Fibroblast of the aortic adventitia (primary cell): ENCODE measurements around the gene ANKRD36B. TPM values are rescaled to one million over a fixed set of nuclear protein-coding genes. Genes with fewer than 3 reads are reported as not detected.
"Not testable (repeated sequence)": the region's sequence is repeated elsewhere in the genome, so short reads cannot be mapped to it uniquely, and the experiment has no call there.

Experiments
- DNase-seq: peaks from one replicate; pipeline ENCODE4 v3.0.0-alpha.2; 2010; ENCODE audit warnings: low read depth
- H3K4me3 ChIP-seq: 2 replicates; pipeline ENCODE4 v1.5.1; 2011; ENCODE audit warnings: low read depth, mild to moderate bottlenecking, control low read depth, low read length, moderate library complexity
- CTCF ChIP-seq: IDR thresholded peaks from 2 replicates; pipeline ENCODE4 v1.5.1; 2011; ENCODE audit warnings: mild to moderate bottlenecking, low read length, control low read depth, inconsistent platforms; ENCODE audit not compliant: insufficient read depth
- total RNA-seq: library from RNA; depleted of rRNA; stranded (reverse); fragments of >200 nt; gene quantifications from 2 replicates; pipeline ENCODE4 v1.2.3, GENCODE V29; 2012; ENCODE audit warnings: low replicate concordance

Gene ANKRD36B
- total RNA-seq = 49.8 and 72.4 TPM in 2 replicates

GRCh38 chr2:97589598-97590510, at the start of gene ANKRD36B:
Gene ANKRD36B, minus strand, starts transcription at chr2:97589877. Its CDS starts 192 bp downstream, at chr2:97589685.
- DNase-seq = peak; percentile 67
- peak within 1 kb of the TSS; percentile 76 for H3K4me3 ChIP-seq

DNA sequence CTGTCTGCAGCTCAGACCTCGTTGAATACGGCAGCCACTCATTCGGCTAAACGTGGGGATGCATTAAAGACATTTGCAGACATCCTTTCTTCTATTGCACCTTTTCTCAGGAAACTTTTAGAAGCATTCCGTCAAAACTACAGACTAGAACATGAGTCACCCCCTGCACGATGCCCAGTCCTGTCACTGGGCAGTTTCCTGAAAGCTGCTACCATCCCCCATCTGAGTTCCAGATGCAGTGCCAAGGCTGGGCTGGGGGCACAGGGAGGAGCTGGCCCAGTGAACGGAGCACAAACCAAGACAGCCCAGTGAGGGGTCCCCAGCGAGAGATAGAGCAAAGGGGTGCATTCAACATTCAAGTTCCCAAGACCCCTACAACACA, 36.4 kb upstream of the ANKRD36B start:
- not testable (repeated sequence) for DNase-seq, H3K4me3 ChIP-seq

DNA sequence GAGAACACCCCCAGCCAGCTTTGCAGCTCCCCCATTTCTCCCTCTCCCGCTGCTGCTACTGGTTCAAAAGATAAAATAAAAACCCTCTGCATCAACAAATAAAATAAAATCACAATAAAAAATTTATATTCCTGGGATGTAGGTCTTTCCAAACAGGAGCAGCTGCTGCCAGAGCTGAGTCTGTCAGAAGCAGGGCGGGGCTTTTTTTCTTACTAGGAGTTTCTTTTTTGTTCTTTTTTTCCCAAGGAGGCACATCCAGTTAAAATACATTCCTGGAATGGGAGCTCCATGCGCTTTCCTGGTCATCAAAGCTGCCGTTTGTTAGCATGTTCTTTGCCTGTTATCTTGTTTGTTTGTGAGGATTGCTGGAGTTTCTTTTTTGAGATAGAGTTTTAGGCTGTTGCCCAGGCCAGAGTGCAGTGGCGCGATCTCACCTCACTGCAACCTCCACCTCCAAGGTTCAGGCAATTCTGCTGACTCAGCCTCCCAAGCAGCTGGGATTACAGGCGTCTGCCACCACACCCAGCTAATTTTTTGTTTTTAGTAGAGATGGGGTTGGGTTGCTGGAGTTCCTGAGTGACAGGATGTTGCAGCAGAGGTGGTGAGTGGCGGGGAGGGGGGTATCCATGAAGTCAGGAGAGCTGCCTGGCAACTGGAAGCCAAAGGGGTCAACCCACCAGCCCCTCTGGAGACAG, 35.8 kb upstream of the ANKRD36B start:
- DNase-seq, H3K4me3 ChIP-seq: not testable (repeated sequence)

DNA sequence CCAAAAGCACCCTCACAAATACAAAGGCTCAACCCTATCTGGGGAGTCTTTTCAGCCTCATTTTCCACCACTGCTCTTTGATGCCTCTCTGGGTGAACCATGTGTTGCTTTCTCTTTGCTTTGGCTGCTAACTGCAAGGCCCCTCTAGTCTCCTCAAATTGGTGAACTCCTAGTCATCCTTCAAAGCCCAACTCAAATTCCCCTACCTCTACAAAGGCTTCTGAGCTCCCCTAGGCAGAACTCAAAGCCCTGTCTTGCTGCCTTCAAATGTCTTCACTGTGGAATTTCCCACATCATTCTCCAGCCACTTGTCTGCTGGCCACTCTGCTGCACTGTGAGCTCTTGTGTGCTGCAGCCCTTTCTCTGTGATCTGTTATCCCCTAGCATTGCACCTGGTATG, 33.3 kb upstream of the ANKRD36B start:
- DNase-seq = not testable (repeated sequence)

DNA sequence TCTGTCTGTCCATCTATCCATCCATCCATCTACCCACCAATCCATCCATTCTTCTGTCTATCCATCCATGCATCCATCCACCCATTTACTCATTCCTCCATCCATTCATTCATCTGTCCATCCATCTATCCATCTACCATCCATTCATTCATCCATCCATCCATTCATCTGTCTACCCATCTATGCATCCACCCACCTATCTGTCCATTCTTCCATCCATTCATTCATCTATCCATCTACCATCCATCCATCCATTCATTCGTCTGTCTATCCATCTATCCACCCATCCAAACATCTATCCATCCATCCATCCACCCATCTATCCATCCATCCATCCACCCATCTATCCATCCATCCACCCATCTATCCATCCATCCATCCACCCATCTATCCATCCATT, 30.8 kb upstream of the ANKRD36B start:
- not testable (repeated sequence) for H3K4me3 ChIP-seq, DNase-seq

More for the DNA sequence above, 33.3 kb upstream of the ANKRD36B start:
- not testable (repeated sequence) for H3K4me3 ChIP-seq

DNA sequence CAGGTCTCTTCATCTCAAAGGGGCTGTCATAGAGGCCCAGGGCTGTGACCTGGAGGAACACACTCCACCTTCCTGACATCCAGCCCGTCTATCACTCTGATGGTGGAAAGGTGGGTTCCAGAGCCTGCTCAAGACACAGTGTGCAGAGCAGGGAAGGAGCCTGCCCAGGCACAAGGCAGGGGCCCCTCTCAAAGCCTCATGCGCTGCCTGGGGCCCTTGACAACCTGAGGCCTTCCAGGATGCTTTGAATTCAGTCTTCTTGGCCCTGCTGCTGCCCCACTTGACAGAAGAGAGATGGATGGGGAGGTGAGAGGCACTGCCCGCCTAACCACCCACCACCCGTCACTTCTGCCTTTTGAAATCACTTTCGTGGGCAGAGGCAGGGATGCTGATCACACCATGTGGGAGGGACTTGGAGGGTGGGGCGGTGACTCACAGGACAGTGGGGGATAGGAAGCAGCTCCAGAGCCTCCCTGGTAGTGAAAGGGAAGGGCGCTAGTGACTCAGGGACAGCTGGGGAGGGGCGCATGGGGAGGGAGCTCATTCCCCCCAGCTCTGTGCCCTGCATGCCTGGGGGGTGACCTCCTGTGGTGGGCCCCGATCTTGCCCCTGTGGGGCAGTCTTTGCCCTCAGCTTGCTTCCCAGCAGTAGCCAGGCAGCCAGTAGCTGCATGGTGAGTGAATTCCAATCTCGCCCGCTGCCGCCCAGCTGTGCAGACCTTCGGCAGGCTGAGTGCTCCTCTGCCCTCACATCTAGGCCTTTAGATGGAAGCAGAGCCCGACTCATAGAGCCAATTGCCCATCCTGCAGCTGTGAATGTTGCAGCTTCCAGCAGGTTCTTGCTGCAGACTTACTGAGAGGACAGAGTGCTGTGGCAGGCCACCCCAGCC, 29.5 kb upstream of the ANKRD36B start:
- DNase-seq, H3K4me3 ChIP-seq: not testable (repeated sequence)

DNA sequence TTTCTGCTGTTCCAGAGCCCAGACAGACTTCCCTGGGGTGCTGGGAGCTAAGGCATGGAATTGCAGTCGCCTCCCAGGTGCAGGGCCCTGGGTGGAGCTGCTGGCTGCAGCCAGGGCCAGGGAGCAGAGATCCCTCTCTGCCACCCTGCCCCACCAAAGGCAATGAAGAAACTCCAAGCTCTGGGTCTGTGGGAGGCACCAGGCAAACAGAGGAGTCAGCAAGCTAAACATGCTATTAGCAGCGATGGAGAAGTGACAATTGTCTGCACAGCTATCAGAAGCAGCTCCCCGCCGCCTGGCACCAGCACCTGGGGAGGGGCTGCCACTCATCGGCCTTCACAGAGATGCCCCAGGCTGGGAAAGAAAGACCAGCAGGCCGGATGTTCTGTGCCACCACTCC, 28.2 kb upstream of the ANKRD36B start:
- no peak overlapping the region for H3K4me3 ChIP-seq
- no peak for DNase-seq
- TF ChIP-seq CTCF = no peak

DNA sequence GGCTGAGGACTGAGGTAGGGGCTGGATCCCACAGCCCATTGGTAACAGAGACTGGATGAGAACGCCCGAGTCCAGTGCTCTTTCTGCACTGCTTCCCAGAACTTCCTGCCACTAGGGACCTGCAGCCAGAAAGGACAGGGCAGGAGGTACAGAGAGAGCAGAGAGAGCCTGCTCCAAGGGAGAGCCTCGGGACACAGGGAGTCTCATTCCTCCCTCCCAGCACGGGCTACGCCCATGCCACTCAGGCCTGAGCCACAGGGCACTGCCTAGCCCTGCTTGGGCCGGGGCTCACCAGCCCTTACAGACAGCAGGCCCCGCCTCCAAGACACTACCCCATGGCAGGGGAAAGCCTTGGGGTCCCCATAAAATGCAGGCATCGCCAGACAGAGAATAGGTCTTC, 26.1 kb upstream of the ANKRD36B start:
- not testable (repeated sequence) for DNase-seq, H3K4me3 ChIP-seq

DNA sequence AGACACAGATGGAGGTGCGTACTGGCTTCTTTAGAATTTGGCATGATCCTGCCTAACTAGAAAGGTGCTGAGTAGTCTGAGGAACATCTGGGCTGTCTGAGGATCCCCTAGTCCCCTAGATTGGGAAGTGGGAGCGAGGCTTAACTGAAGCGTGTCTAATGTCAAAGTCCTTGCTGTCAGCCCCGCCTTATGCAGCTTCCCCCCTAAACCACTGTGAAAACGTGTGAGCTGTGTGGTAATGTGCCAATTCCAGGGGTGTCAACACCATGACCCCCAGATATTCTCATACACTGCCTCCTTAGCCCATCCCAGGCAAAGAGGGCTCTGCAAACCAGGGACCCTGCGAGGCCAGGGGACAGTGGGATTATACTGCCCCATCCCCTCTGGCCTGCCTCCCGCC, 22.2 kb upstream of the ANKRD36B start:
- DNase-seq = not testable (repeated sequence)

DNA sequence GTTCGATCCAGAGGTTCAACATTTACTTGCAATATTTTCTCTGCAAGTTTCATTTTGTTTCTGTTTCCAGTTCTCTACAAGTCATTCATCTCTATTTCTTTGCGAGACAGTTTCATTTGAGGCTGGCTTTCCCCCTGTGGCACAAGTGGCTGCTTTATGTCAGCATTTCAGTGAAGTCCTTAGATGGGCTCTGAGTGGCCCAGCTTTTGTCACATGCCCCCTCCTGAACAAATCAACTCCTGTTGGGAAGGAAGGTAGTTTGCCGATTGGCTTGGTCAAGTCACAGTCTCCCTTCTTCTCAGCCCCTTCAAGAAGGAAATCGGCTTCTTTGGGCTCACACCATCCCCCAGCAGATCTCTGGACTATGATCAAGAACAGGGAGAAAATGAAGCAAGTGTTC, 19.1 kb upstream of the ANKRD36B start:
- not testable (repeated sequence) for H3K4me3 ChIP-seq, DNase-seq

More for the DNA sequence above, 22.2 kb upstream of the ANKRD36B start:
- H3K4me3 ChIP-seq = not testable (repeated sequence)

DNA sequence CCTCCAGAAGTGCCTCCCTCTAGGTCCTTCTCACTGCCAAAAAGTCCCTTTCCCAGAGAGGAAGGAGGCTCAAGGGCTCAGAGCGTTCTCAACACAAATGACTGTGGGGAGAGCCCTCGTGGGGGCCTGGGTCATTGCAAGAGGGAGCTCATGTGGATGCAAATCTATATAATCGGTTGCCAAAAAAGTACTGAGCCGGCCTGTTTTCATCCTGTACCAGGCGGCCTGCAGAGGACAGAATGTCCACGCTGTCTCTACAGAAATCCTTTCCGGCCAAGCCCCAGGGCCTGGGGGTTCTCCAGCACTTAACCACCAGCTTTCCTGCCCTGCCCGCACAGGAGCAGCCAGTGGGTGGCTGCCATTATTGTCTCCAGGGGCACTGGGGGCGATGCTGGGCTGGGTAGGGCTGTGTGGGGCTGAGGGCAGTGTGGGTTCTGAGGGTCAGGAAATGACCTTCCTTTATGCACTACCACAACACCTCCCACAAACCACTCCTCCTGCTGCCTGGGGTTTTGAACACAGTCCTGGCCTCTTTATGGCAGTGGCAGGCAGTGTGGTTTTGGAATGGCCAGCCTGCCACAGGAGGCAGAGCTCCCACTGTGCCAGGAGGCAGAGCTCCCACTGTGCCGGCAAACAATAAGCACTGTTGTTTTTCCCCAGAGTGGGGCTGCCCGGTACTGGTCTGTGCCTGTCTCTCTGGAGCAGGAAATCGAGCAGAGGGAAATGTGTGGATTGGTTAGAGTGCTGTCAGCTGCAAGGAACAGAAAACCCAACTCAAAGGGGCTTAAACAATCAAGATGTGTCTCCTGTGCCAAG, 16.1 kb upstream of the ANKRD36B start:
- DNase-seq, H3K4me3 ChIP-seq: not testable (repeated sequence)

DNA sequence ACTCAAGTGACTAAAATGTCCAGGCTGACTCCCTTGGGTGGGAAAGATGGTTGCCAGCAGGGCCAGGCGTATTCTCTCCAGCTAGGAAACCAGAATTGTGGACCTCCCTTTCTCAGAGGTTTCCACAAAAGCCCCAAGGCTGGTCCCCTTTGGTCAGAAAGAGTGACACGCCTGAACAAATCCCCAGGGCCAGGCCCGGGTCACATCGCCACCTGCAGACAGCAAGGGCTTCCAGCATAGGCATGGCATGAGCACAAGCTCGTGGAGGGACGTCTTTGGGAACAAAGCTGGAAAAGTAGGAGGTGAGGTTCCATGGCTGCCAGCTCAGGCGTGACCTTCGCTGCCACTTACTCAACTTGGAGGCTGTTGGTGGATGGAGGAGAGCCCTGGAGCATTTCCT, 15.4 kb upstream of the ANKRD36B start:
- H3K4me3 ChIP-seq, DNase-seq: not testable (repeated sequence)

DNA sequence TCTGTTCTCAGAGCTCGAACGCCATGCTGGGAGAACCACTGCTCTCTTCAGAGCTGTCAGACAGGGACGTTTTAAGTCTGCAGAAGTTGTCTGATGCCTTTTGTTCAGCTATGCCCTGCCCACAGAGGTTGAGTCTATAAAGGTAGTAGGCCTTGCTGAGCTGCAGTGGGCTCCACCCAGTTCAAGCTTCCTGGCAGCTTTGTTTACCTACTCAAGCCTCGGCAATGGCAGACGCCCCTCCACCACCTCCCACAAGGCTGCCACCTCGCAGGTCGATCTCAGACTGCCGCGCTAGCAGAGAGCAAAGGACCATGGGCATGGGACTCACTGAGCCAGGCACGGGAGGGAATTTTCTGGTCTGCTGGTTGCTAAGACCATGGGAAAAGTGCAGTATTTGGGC, 11.9 kb upstream of the ANKRD36B start:
- not testable (repeated sequence) for DNase-seq

DNA sequence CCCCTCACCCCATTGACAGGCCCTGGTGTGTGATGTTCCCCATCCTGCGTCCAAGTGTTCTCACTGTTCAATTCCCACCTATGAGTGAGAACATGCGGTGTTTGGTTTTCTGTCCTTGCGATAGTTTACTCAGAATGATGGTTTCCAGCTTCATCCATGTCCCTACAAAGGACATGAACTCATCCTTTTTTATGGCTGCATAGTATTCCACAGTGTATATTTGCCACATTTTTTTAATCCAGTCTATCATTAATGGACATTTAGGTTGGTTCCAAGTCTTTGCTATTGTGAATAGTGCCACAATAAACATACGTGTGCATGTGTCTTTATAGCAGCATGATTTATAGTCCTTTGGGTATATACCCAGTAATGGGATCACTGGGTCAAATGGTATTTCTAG, 6.5 kb upstream of the ANKRD36B start:
- not testable (repeated sequence) for H3K4me3 ChIP-seq, DNase-seq

More for the DNA sequence above, 11.9 kb upstream of the ANKRD36B start:
- not testable (repeated sequence) for H3K4me3 ChIP-seq

DNA sequence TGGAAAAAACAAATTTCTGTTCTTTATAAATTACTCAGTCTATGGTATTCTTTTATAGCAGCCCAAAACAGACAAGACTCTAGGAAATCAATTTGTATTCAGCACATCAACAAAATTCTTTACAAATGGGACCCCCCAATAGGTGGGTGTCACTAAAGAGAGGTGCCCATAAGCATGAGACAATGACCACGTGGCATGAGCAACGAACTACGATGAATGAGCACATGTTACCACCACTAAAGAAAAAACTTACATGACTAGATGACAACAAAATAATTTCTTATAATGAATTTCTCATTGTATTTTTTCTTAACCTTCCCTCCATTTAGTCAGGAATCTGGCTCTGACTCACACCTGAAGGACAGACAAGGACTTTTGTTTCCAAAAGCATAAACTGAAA, 3.8 kb upstream of the ANKRD36B start:
- DNase-seq, H3K4me3 ChIP-seq: not testable (repeated sequence)
